SIG-M5 treated with dmso at 0.1 percent for 504 hours (cell line): ENCODE measurements around the gene GRK5.

Source experiments
- DNase-seq: peaks from one replicate; lab custom pipeline; 2025; ENCODE audit not compliant: unreplicated experiment; lab: John Stamatoyannopoulos, UW

The GRK5 gene

GRCh38 chr10:119292968-119293760 lies 85.8 kb downstream of the GRK5 start:
- no peak for DNase-seq

DNA sequence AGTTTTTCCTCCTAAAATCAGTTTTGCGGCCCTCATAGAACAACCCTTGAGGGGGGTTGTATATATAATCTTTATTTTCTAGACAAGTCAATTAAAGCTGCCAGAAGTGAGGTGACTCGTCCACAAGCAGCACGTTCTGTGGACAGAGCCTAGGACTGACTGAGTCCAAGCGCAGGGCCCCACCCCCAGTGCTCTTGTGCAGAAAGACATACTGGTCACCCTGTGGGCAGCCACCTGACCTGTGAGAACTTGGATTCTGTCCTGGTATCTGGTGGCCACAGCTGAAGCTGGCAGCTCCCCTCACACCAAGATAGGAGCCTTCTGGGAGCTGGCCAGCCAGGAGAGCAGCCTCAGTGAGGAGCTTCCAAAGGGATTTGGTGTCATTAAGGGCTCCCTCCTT lies 89.3 kb downstream of the GRK5 start:
- no peak for DNase-seq

GRCh38 chr10:119297207-119297968 lies 90.0 kb downstream of the GRK5 start:
- DNase-seq, result no peak

GRCh38 chr10:119298810-119299209 lies 91.4 kb downstream of the GRK5 start:
- DNase-seq, result no peak

DNA sequence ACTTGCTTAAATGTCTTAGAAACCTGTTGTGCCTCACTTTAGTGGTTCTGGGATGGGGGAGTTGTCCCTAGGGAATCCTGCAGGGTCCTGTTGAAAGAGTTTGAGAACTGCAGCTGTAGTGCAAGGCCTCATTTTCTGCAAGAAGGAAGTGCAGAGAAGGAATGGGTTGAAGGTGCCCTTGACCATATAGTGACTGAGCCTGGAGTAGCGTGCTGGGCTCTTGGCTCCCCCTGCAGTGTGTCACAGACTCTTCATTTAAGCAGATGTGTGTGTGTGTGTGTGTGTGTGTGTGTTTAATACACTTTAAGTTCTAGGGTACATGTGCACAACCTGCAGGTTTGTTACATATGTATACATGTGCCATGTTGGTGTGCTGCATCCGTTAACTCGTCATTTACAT lies 92.2 kb downstream of the GRK5 start:
- no peak for DNase-seq

GRCh38 chr10:119301397-119301796 lies 94.0 kb downstream of the GRK5 start:
- no peak for DNase-seq

GRCh38 chr10:119302172-119302571 lies 94.8 kb downstream of the GRK5 start:
- DNase-seq, result no peak

DNA sequence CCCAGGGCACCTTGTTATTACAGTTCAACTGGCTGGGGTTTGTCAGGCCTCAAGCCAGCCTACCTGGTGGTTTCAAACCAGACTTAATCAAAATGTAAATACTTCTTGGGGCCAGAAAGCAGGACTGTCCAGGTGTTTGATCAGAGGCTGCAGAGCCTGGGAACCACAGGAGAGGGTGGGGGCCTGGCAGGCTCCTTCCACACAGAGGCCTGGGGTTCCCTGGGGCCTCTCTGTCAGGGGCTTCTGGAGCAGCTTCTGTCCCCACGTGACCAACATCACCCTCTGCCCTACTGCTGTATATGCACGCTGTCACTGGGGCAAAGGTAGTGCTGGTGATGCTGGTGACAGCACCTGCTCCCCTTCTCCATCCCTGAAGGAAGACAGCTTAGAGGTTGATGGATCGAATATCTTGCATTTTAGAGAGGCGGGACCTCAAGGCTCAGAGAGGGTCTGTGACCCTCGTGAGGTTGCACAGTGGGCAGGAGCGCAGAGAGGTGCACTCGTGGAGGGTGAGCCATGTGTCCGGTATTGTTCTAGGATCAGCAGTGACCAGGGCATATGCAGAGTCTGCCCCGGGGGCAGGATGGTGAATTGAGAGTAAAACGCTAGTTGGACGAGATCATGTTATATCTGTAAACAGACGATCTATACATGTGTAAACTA lies 95.4 kb downstream of the GRK5 start:
- DNase-seq, result no peak

DNA sequence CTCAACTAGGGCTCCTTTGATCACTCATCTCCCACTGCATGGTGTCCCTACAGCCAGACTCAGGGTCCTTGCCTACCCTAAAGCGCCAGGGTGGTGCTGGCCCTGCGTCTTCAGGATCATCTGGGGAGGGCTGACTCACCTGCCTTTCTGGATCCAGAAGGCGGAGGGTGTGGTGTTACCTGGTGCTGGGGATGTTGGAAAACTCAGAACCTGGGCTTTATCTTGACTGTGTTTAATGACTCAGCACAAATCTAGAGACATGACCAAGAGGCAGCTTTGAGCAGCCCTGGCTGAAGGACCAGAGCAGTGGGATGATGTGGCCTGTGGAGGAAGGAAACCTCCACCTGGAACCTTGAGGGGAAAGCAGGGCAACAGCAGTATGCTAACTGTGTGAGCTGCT lies 96.5 kb downstream of the GRK5 start:
- no peak for DNase-seq

DNA sequence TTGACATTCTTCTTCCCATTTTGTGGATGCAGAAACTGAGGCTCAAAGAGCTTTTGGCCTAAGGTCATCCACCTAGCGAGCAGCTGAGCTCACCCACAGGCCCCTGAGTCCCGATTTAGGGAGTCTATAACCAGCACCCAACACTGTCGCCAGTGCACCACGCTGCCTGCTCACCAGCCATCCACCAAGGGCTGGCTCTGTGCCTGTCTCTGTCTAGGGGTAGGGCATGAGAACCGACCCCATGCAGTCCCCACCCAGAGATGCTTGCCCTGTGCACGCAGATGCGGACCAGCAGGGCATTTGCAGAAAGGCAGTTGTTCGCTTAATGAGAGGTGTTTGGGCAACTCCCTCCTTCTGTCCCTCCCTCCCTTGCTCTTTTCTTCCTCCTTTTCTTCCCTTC lies 97.2 kb downstream of the GRK5 start:
- no peak for DNase-seq

DNA sequence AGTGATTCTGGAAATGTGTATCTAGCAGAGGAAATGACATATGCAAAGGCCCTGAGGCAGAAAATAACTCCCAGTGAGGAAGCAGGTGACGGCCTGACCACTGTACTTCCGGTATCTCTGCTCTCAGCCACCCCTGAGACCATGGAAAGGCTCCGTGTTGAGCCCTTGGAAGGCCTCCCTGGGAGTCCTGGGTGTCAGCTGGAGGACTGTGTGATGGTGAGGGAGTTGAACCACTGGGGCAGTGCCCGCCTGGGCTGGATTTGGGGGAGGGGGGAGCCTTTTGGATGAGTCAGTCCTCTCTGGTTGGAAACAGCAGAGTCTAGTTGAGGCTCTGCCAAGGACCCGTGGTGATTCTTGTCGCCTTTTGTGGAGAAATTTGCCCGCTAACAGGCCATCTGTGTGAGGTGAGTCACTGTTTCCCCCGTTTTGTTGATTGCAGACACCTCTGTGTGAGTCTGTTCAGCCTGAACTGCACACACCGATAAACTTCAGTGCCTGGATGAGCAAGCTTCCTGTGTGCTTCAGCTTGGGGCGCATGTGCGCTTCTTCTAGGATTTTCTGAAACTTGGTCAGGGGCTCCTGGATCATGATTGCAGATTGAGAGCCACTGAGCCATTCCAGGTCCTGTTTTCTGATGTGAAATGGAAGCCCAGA lies 98.6 kb downstream of the GRK5 start:
- peak; percentile 75 for DNase-seq

DNA sequence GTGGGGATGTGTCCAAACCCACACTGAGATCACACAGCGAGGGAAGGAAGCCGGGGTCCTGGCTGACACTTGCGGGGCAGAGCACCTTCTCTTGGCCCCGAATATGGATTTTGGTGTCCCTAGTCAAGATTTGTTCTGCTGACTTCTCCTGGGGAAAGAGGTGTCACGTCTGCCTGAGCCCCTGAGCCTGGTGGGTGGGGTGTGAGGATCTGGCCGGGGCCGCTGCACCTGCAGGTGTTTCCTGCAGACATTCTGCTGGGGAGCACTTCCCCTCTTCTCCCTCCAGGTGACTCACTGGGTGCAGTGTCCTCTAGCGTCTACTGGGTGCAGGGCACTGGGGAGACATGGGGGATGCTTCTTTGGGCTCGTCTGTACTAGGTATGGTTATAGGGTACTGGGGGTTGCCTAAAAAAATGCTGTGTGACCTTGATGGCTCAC lies 99.2 kb downstream of the GRK5 start:
- DNase-seq, result peak; percentile 26

DNA sequence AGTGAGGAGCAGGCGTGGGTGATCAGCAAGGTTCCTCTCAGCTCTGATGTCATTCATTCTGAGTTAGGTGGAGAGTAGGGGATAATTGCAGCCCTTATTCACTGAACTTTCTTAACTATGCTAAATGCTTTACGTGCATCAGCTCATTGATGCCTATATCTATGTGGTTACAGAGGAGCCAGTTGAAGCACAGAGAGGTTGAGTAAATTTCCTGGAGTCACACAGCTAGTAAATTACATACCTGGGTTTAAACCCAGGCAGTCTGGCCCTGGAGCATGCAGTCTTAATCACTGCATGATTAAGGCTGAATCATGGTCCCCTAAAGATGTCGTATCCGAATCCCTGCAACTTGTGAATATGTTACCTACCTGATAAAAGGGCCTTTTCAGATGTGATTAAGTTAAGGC lies 99.6 kb downstream of the GRK5 start:
- no peak for DNase-seq

GRCh38 chr10:119308089-119308488 lies 100.7 kb downstream of the GRK5 start:
- no peak for DNase-seq

- DNase-seq, result no peak
These were observed 101.4 kb downstream of the GRK5 start for GRCh38 chr10:119308551-119309422.

DNA sequence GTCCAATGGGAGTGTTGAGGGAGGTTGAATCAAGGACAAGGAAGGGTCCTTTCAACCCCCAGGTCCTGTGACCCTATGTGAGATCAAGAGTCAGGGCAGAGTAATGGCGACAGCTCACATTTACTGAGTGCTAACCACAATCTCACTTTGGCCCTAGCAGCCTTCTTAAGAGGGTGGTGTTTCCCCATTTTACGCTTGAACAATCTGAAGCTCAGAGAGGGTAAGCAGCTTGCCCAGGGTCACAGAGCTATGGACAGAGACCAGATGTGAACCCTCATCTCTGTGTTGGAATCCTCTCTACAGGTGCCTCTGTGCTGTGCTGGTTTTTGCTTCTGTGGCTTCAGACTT lies 102.0 kb downstream of the GRK5 start:
- no peak for DNase-seq

DNA sequence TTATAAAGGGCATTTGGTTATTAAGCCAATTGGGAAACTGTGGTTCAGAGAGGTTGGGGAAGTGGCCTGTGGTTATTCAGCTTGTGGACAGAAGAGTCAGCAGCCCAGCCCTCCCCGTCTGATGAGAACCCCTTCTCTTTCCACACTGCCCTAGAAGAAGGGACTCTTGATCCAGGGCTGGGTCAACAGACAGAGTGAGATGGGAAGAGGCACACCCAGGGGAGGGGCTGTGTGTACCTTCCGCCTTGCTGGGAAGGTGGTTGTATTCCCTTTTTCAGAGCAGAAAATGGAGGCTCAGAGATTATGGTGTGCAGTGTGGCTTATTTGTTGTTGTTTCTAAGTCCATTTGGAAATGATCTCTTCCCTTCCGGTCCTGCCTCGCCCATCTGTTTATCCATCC lies 103.4 kb downstream of the GRK5 start:
- DNase-seq, result no peak

DNA sequence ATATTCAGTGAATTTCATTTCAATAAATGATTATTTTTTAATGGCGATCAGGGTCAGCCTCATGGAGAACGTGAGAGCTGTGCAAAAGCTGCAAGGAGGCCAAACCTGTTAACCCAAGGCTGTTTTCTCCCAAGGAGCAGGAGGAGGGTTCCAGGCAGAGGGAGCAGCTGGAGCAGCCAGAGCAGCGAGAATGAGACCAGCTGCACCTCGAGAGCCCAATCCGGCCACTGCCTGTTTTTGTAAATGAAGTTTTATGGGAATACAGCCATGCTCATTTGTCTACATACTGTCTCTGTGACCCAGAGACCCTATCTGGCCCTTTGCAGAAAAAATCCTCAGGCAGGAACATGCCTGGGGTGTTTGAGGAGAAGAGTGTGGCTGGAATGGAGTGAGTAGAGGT lies 104.9 kb downstream of the GRK5 start:
- DNase-seq, result no peak

DNA sequence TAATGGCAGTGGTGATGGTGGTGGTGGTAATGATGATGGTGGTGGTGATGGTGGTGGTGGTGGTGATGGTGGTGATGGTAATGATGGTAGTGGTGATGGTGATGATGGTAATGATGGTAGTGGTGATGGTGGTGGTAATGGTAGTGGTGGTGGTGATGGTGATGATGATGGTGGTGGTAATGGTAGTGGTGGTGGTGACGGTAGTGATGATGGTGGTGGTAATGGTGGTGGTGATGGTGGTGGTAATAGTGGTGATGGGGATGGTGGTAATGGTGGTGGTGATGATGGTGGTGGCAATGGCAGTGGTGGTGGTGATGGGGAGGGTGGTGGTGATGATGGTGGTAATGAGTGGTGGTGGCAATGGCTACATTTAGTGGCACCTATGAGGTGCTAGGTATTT lies 105.7 kb downstream of the GRK5 start:
- no peak for DNase-seq

DNA sequence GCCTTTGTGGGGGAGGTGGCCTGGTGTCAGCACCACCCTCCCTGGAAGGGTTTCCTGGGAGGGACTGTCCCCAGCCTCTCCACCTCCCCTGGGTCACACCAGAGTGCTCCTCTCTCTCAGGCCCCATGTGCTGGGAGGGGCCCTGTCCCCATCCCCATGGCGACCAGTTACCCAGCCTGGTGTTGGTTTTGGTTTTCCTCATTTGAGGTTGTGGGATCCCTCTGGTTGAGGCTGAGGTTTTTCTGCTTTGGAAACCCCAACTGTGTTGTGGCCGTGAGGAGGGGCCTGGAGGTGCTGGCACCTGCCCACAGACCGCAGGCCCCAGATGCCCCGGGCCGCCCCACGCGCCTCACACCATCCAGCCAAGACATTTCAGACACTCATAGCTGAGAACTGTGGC lies 106.3 kb downstream of the GRK5 start:
- DNase-seq, result no peak

GRCh38 chr10:119314061-119314460 lies 106.7 kb downstream of the GRK5 start:
- no peak for DNase-seq
